ENCODE data around the gene BICC1.

BICC1 gene

DNA sequence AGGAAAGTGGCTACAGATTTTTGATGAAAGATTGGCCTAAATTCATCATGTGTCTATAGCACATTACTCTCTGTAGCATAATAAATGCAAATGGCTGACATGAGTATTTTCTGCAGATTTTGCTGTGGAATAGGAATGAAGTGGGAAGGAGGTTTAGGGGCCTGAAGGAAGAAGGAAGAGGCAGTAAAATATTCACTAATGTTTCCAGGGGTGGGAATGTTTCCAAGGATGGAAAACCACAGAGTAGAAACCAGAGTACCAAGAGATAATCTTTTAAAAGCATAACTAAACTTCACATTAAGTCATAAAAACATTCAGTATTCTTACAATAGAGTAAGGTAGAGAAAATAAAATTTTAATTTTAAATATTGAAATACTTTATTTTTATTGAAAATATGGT, 267.8 kb downstream of the BICC1 start:
- DNase-seq (ENCODE audit: low read depth in 2 of 2): peak in 1 of 2 experiments; percentile 47

DNA sequence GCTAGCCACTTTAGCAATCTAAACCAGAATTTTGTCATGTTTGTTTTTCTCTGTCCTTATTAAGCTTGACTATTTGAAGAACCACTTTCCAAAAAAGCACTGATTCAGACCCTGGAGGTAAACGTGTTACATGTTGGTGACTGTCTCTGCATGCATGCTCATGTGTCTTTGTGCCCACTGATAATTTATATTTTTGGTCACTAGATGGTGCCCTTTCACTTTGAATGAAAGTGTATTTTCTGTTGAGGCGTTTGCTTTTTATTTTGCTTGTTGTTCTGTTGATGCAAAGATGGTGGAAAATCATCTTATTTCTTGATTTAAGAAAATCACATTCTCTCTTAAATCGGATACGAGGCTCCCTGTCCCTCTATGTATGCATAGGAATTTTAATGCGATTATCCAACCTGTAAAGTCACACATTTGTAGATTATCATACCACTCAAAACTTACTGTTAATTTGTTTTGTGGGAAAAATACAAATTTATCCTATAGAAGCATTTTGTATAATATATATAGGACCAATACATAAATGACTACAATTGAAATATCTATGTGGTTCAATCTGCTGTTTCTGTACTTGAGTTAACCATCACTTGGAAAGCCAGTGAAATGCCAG, 269.3 kb downstream of the BICC1 start:
- DNase-seq (ENCODE audit: low read depth in 2 of 2): no peak

DNA sequence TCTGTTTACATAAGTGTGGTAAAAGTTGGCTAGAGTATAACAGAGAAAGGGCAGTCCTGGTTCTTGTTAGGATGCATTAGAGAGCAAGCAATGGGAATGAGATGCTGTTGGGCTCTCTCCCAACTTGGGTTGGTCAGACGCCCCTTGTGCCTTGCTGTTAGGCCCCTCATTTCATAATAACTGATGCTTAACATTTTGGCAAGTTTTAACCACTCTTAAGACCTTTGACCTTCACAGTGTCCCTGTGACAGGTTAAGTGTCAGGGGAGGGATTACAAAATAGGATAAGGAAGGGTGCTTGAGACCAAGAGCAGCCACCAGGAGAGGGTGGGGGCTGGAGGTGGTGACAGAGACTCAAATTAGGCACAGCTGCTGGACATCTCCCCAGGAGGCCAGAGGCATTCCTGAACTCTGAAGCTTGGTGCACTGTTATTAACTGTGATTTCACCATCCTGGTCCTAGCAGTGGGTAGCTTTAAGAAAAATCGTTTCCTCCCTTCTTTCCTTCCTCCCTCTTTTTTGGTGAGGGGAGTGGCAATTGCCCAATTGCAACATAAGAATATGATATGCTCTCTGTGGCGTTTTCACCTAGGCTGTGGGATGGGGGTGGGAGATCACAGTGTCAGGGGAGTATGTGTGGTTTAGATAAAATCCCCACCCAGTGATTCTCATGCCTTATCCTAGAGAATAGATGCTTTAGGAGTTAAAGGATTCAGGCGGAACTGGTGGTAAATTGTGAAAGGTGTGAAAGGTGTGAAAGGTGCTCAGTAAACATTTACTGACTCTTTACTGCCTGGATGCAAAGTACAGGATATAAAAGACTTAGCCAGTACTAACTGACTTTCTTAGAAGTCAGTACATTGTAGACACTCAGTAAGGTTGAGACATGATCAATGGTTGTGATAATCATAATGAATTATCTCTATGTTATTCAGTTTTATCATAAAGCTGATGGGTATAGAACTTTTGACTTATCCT, 270.5 kb downstream of the BICC1 start:
- peak; percentile 39 to 41 for DNase-seq (ENCODE audit: low read depth in 2 of 2)

DNA sequence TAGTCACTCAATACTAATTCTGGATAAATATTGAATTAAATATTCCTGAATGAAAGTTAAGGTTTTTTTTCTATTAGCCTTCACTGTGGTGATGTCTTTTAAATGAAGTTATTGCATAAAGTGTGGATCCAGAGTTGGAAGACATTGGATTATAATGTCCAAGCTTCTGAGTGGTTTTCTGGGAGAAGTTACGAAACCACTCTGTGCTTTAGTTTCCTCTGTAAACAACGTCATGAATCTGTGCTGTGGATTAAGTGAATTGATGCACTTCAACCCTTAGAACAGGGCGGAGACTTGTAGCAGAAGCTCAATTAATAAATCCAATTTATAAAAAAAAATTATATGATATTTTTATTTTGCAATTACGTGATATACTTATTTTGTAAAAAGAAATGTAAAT, 271.7 kb downstream of the BICC1 start:
- DNase-seq (ENCODE audit: low read depth in 2 of 2): no peak

DNA sequence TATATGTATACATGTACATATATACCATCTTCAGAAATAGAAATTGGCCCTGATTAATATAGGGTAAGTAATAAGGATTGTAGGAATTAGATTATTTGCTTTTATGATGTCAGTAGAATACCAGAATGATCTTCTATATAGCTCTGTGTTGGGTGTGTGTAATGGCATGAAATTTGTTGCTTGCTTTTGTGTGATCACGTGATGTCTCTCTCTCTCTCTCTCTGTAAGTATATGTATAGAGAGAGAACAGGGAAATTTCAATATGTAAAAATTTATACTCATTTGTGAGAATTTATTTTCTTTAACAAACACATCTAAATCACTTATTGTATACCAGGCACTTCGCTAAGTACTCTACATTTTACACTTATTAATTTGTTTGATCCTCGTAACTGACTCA, 272.7 kb downstream of the BICC1 start:
- no peak for DNase-seq (ENCODE audit: low read depth in 2 of 2)

DNA sequence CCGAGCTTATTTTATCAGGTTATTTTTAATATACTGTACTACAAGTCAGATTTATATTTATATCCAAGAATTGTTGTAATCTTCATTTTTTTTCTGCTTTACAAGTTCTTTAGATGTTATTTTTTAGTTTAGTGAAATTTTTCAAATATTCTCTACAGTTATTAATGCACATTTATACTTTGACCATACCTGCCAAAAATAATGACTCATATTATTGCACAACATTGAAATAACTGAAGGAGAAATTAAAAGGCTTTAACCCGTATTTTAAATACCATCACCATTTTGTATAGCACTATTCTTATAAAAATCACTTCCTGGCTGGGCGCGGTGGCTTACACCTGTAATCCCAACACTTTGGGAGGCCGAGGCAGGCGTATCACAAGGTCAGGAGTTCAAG, 278.5 kb downstream of the BICC1 start:
- peak in 1 of 2 experiments; percentile 29 for DNase-seq (ENCODE audit: low read depth in 2 of 2)

DNA sequence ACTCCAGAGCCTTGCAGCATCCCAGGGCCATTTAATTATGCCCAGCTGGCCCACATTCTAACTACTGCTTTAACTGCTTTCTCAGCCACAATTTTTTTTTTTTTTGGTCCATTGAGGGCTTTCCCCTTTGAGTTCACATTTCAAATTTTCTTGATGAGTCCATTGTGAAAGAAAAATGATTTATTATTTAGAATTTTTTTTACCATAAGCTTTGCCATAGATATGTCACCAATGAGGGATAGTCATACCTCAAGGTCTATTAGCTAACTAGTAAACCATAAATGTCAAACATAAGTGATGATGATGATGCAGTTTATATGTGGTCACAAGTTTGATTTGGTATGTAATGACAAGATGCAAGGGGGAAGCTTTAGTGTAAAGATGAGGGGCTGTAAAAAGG, 282.9 kb downstream of the BICC1 start:
- DNase-seq (ENCODE audit: low read depth in 2 of 2): peak; percentile 53 to 63

DNA sequence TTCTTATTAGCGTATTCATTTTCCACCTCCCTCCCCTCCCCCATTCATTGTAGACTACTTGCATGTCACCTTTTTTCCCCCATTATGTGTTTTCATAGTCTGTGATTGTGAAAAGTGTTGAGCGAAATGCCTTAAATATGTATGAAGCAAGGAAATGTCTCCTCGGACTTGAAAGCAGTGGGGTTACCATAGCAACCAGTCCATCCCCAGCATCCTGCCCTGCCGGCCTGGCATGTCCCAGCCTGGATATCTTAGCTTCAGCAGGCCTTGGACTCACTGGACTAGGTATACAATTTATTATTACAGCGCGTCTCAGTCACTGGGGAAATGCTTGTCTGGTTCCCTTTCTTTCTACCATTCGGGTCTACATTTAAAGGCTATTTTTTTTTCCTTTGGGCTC, 283.6 kb downstream of the BICC1 start:
- DNase-seq (ENCODE audit: low read depth in 2 of 2): no peak

DNA sequence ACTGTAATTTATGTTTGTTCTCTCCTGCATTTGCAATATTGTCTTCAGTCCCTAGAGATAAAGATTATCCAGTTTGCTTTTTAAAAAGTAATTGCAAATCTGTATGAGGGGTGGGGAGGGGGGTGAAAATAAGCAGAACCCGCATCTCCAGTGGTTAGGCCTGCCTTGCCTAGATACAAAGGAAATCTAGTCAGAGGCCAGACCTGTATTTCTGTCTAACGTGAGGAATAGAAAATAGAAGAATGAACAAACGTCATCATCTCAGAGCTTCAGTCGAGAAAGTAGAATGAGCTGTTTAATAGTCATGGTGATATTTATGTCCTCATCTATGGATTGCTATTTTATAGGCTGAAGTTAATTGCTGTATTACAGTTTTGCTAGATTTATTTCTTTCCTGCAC, 284.2 kb downstream of the BICC1 start:
- no peak for DNase-seq (ENCODE audit: low read depth in 2 of 2)

DNA sequence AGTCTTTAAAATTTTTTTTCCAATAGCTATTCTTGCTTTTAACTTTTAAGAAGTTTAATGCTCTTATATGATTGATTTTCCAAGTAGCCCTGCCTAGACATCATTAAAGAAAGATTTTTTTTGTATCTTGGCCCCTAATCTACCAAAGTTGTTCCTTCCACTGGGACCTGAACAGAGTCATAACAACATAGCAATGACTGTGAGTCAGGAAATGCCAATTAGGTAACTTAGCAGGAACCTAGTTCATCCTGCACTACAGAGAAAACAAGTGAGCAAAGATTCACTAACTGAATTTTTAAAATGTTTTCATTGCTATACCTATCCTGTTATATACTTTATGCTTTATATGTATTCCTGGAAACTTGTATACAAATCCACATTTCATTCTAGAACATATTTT, 284.7 kb downstream of the BICC1 start:
- no peak for DNase-seq (ENCODE audit: low read depth in 2 of 2)

DNA sequence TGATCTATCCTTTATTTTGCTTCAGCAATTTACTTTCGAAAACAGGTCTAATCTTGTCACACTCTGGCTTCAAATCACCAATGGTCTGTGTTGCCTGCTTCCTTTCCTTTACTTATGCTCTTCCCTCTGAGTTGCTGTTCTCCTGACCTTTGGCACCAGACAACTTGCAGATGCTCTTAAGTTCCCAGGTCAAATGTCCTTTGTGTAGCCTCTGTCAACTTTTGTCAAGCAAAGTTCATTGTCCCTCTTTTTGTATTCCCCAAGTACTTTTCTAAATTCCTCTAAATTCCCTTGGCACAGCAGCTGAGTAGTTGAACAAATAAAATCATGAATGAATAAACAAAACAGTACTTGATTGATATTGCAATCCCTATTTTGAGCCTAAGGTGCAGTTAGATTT, 289.4 kb downstream of the BICC1 start:
- DNase-seq (ENCODE audit: low read depth in 2 of 2): no peak

DNA sequence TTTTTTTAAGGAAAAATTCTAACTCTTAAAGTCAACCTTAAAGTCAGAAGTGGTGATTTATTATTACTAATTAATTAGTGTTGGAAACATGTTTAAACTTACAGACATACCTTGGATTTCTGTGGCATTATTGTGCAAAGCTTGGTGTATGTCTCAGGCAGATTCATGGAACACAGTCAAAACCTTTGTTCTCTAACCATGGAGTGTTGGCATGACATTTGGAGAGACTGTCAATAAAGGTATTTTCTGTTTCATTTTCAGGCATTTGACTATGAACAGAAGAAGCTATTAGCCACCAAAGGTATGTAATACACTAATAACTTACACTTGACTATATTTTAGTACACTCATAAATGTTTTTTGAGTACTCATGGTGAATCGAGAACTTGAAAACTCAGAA, 293.7 kb downstream of the BICC1 start:
- no peak for DNase-seq (ENCODE audit: low read depth in 2 of 2)

DNA sequence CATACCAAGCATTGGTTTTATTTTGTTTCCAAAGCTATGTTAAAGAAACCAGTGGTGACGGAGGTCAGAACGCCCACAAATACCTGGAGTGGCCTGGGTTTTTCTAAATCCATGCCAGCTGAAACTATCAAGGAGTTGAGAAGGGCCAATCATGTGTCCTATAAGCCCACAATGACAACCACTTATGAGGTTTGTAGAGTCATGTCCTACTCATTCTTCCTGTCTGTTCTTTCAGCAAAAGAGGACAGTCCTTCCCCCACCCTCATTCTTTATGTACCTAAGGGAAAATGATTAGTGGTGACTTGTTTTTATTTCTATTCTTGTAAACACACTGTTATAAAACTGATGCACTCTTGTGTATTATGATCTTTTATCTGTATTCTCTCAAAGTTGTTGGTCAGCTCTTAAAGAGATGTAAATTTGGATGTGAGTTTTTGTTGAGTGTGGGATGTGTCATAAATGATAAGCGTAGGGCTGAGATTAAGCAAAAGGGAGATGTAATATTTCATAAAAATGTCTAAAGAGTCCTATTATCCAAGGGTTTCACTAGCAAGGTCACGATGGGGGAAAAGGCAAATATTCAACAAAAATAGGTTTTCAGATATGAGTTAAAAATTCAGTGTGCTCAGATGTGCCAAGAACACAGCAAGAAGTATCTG, 294.4 kb downstream of the BICC1 start:
- DNase-seq (ENCODE audit: low read depth in 2 of 2): no peak

DNA sequence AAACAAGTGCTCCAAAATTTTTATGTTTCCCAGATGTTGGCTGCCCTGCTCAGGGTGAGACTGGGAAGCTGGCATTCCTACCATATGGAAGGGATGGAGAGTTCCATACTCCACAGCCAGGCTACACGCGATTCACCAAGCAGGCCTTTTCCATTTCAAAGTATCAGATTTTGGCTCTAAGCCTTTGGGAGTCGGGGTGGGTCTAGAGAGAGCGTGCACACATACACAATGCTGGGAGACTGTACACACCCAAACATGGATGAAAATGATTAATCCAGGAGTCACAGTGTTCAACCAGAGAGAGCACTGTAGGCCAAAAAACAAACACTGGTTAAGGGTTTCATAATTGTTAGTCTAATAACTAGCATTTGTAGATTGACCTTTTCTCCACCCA, 295.0 kb downstream of the BICC1 start:
- DNase-seq (ENCODE audit: low read depth in 2 of 2): peak; percentile 48 to 52

DNA sequence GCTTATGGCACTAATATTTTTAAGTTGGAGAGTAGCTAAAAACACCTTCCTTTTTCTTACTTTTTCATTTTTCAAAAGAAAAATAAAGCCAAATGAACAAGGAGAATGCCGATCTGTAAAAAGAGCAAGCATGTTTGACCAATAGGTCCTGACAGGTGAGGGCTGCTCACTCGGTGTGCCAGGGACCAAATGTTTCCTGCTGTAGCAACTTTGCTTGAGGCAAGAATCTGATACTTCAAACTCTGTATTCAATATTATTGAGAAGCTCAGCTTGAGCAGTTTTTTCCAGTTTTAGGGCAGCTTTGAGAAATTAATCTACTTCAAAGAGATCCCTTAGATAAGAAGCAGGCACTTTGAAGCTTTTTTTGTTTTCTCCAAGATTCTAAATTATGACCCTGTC, 298.1 kb downstream of the BICC1 start:
- no peak for DNase-seq (ENCODE audit: low read depth in 2 of 2)

DNA sequence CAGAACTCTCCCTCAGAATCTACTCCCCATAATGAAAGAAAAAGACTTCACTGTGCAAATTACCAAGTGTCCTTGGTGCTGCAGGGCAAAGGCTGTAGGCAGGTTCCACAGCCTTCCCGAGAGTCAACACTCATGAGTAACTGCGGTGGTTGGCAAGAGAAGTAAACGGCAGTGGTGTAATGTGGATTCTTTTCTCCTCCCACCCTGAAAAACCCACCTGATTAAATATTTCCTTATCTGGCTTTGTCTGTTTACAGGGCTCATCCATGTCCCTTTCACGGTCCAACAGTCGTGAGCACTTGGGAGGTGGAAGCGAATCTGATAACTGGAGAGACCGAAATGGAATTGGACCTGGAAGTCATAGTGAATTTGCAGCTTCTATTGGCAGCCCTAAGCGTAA, 300.9 kb downstream of the BICC1 start:
- no peak for DNase-seq (ENCODE audit: low read depth in 2 of 2)

DNA sequence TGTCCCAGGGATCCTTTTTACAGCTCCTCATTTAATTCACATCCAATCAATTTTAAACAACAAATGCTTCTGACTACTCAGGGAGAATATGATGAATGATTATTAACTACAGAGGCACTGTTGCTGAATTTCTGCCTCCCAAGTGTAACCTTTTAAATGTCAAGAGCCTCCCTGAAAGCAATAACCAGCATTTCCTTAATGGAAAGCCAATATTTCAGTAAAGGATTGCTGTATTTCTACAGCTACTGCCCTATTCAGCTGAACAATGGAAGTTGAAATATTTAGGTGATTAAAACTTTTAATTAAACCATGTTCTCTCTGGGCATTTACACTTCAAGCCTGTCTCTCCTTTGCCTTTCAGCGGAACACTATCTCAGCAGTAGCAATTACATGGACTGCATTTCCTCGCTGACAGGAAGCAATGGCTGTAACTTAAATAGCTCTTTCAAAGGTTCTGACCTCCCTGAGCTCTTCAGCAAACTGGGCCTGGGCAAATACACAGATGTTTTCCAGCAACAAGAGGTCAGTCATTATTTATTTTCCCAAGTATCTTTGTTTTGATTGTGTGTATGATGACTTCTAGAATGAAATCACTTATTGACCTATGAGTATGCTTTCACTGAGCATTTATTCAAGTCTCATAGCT, 304.7 kb downstream of the BICC1 start:
- no peak for DNase-seq (ENCODE audit: low read depth in 2 of 2)

DNA sequence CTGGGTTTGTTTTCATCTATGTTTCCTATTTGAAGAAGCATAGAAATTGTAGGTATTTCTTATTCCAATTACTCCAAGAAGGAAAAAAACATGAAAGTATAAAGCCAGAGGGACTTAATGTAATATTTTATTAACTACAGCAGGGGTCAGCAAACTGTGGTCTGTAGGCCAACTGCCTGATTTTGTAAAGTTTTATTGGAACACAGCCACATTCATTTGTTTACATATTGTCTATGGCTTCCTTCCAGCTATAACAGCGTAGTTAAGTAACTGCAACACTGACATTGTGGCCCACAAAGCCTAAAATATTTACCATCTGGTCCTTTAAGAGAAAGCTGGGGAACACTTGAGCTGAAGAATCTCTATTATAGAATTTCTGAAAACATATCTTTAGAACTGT, 306.2 kb downstream of the BICC1 start:
- DNase-seq (ENCODE audit: low read depth in 2 of 2): peak; percentile 67 to 68

DNA sequence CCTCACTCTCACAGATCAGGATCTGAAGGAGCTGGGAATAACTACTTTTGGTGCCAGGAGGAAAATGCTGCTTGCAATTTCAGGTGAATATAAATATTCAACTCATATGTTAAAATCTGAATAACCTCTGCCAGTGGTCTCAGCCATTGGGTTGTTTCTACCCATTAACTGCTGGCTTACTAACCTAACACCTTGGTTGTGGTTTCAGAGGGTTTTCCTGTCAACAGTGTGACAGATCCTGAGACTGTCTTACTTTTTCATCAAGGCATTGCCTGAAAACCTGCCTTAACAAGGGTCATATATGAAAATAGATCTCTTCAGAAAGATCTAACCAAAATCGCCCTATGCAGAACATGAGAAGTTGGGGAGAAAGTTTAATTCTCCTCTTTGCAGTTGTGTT, 307.7 kb downstream of the BICC1 start:
- no peak for DNase-seq (ENCODE audit: low read depth in 2 of 2)

DNA sequence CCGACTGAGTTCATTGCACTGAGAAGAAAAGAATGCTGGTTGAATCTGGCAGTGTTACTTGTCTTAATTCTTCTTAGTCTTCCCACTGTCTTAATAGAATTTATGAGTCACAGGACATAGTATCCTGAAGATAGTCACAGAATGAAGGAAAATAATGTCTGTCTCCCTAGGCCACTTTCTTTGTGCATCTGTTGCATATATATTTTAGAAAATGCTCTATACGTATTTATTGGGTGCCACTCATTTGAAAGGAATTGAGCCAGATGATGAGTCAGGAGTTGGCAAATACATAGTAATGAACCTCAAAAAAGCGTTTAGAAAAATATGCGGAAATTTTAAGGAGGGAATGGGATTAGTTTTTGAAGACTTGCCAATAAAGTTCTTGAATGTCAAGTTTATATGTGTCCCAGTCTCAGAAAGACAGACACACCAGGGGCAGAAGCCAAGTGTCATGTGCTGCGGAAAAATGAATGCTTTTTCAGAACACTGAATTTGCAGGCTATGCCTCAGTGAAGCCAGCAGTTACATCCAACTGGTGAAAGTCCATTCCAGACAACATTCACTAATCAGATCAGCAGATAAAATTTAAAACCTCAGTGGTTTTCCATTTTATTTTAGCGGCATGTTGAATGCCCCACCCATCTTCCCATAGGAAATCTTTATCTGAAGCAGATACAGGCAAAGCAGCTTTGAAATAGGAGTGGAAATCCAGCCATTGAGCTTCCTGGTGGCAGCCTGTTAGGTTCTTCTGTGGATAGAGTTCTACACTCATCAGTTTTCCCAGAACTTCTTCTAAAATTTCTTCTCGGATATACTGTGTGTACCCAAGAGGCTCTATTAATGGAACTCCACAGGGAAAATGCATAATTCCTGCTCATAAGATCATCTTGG, 308.4 kb downstream of the BICC1 start:
- DNase-seq (ENCODE audit: low read depth in 2 of 2): peak; percentile 83 to 86

DNA sequence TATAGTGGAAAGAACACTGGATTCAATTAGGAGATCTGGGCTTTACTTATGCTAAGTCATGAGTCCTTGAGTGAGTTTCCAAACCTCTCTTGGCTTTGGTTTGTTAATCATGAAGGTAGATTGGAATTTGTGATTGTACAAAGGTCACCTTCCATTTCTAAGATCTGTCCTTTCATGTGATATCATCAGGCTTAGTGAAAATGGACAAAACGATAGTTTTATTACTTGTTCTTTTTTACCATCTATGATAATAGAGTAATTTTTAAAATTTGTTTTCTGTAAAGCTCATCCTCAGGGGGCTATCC, 309.0 kb downstream of the BICC1 start:
- DNase-seq (ENCODE audit: low read depth in 2 of 2): no peak

All from fibroblast of skin of left quadriceps (primary cell).